WTC11 (cell line): Measurements from ENCODE around the gene CDNF.

ENCODE experiments used
- NR1H2 ChIP-seq: sonication (generic); formaldehyde crosslinking; IDR thresholded peaks from 2 replicates; pipeline ENCODE4 v1.9.0; 2021; ENCODE audit warnings: mild to moderate bottlenecking, moderate library complexity, missing genetic modification reagents
- ZNF121 ChIP-seq: sonication (generic); formaldehyde crosslinking; IDR thresholded peaks from 2 replicates; pipeline ENCODE4 v1.8.0; 2023; ENCODE audit warnings: missing genetic modification reagents
- TF ChIP-seq, protein P1 (sequence below): fragments of 200-600 bp; IDR thresholded peaks from 2 replicates; pipeline ENCODE4 v1.8.0; 2022; ENCODE audit warnings: antibody characterized with exemption
- TF ChIP-seq, protein P2 (sequence below): sonication (generic); formaldehyde crosslinking; IDR thresholded peaks from 2 replicates; pipeline ENCODE4 v1.8.1; 2023; ENCODE audit warnings: mild to moderate bottlenecking, missing genetic modification reagents, moderate library complexity
- TF ChIP-seq, protein P3 (sequence below): sonication (generic); formaldehyde crosslinking; IDR thresholded peaks from 2 replicates; pipeline ENCODE4 v1.8.0; 2022; ENCODE audit warnings: mild to moderate bottlenecking, missing genetic modification reagents

DNA sequence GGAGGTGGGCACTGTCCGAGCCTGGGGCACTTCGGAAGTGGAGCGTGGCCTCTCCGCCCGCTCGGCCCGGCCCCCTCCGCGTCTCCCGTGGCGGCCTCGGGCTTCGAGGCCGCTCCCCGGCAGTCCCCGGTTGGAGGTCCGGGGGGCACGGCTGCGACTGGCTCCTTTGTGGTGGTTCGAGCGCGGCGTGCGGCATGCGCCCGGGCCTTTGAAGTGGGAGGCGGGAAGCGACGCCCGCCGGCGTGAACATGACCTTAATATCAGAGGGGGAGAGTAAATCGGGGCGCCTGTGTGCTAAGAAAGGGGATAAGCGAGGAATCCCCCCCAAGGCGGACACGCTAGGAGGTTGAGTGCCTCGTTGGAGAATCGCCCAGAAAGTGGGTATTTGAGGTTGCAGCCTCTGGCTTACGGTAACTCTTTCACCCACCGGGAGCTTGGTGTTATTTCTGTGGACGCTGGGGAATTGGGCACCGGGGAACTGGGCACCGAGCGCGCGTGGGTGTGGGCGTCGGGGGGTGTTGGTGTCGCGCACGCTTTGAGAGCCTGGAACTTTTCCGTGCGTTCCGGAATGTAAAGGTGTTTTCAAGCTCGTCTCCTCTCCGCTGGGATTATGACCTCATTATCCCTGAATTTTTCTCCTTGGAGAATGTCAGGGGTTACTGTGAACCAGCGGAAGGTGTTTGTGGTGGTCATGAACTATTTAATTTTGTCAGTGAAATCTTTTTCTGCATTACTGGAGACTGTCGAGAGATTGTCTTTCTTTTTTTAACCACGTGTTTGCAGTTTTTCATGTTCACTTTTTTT lies 41.5 kb upstream of the CDNF start:
- TF ChIP-seq, protein P1, sequence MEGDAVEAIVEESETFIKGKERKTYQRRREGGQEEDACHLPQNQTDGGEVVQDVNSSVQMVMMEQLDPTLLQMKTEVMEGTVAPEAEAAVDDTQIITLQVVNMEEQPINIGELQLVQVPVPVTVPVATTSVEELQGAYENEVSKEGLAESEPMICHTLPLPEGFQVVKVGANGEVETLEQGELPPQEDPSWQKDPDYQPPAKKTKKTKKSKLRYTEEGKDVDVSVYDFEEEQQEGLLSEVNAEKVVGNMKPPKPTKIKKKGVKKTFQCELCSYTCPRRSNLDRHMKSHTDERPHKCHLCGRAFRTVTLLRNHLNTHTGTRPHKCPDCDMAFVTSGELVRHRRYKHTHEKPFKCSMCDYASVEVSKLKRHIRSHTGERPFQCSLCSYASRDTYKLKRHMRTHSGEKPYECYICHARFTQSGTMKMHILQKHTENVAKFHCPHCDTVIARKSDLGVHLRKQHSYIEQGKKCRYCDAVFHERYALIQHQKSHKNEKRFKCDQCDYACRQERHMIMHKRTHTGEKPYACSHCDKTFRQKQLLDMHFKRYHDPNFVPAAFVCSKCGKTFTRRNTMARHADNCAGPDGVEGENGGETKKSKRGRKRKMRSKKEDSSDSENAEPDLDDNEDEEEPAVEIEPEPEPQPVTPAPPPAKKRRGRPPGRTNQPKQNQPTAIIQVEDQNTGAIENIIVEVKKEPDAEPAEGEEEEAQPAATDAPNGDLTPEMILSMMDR = no peak
- TF ChIP-seq, protein P2, sequence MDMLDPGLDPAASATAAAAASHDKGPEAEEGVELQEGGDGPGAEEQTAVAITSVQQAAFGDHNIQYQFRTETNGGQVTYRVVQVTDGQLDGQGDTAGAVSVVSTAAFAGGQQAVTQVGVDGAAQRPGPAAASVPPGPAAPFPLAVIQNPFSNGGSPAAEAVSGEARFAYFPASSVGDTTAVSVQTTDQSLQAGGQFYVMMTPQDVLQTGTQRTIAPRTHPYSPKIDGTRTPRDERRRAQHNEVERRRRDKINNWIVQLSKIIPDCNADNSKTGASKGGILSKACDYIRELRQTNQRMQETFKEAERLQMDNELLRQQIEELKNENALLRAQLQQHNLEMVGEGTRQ (CRISPR knock-in tag) = no peak
- no peak for TF ChIP-seq ZNF121 (CRISPR knock-in tag)
- TF ChIP-seq, protein P3, sequence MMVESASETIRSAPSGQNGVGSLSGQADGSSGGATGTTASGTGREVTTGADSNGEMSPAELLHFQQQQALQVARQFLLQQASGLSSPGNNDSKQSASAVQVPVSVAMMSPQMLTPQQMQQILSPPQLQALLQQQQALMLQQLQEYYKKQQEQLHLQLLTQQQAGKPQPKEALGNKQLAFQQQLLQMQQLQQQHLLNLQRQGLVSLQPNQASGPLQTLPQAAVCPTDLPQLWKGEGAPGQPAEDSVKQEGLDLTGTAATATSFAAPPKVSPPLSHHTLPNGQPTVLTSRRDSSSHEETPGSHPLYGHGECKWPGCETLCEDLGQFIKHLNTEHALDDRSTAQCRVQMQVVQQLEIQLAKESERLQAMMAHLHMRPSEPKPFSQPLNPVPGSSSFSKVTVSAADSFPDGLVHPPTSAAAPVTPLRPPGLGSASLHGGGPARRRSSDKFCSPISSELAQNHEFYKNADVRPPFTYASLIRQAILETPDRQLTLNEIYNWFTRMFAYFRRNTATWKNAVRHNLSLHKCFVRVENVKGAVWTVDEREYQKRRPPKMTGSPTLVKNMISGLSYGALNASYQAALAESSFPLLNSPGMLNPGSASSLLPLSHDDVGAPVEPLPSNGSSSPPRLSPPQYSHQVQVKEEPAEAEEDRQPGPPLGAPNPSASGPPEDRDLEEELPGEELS (CRISPR knock-in tag) = no peak
- TF ChIP-seq NR1H2 (CRISPR knock-in tag) = no peak
